Left ventricle myocardium inferior (tissue), 1 donor: ENCODE data around the gene PRDX5. TPM values are rescaled to one million over a fixed set of nuclear protein-coding genes. Genes with fewer than 3 reads are reported as not detected.

Experiments
- DNase-seq: peaks from one replicate; pipeline ENCODE4 v3.0.0-alpha.2; 2020
- H3K27ac ChIP-seq: fragments of 200-600 bp; replicated peaks from 2 replicates; pipeline ENCODE4 v1.8.0; 2021
- H3K27me3 ChIP-seq: fragments of 200-600 bp; 2 replicates; pipeline ENCODE4 v1.8.0; 2021; ENCODE audit warnings: low read depth
- H3K36me3 ChIP-seq: fragments of 200-600 bp; 2 replicates; pipeline ENCODE4 v1.8.0; 2021
- H3K4me1 ChIP-seq: fragments of 200-600 bp; 2 replicates; pipeline ENCODE4 v1.8.0; 2021
- H3K4me3 ChIP-seq: fragments of 200-600 bp; 2 replicates; pipeline ENCODE4 v1.8.0; 2021; ENCODE audit warnings: mild to moderate bottlenecking, moderate library complexity
- H3K9me3 ChIP-seq: fragments of 200-600 bp; replicated peaks from 2 replicates; pipeline ENCODE4 v1.8.0; 2021
- CTCF ChIP-seq: fragments of 200-600 bp; IDR thresholded peaks from 2 replicates; pipeline ENCODE4 v1.8.0; 2021; ENCODE audit warnings: antibody characterized with exemption, mild to moderate bottlenecking, borderline replicate concordance
- intact Hi-C: fragments of 100-400 bp; cut with micrococcal nuclease; formaldehyde crosslinking; loops from one replicate; pipeline ENCODE4 v1.11.0; 2022
- total RNA-seq: library from RNA; stranded (reverse); fragmentation: NEBNext Ultra II Directional; extraction: Animal tissue kit (Norgen Biotek cat#: 25700); gene quantifications from one replicate; pipeline ENCODE4 v1.2.1, GENCODE V29; 2021
- donor health status: DM: no; HTN: yes; CAD: no; lungs with severe emphysema.

The PRDX5 gene
- total RNA-seq, 1 donor from 2014 or later, result 321 TPM

DNA sequence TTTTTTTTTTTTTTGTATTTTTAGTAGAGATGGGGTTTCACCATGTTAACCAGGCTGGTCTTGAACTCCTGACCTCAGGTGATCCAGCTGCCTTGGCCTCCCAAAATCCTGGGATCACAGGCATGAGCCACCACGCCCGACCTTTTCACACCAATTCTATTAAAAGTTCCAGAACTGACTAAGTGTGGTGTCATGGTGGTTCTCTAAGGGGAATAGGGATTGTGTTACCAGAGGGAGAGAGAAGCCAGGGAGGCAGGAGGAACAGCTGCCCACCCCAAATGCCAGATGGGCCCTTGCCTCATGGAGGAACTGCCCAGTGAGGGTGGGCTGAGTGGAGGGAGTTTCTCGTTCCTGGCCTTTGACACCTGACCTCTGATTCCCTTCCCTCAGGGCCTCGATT lies 47.0 kb downstream of the PRDX5 start:
- DNase-seq, result no peak
- peaks cover 6% of the 10 kb centered on the region for H3K4me1 ChIP-seq
- intact Hi-C loops, result no loop called here
- H3K9me3 ChIP-seq, result no peaks in the 10 kb centered on the region
- no peak overlapping the region for H3K4me3 ChIP-seq
- no peak overlapping the region for H3K27ac ChIP-seq
- no peak for TF ChIP-seq CTCF
- H3K36me3 ChIP-seq, result peaks cover 91% of the 10 kb centered on the region
- no peaks in the 10 kb centered on the region for H3K27me3 ChIP-seq

DNA sequence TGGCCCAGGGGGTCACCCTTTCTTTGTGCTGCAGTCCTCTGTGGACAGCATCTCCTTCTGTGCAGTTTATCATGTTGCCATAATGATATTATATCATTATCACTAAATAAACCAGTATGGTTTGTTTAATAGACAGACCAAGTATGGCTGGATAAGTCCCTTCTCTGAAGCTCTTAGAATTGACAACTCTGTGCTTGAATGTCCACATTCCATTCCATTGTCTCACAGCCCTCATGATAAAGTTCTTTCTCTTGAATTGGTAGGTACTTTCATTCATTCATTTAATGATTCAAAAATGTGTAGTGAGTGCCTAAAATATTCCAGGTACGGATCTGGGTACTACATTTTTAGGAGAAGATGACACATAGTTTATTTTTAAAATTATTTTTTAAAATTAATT lies 48.8 kb downstream of the PRDX5 start:
- no peaks in the 10 kb centered on the region for H3K9me3 ChIP-seq
- no peak overlapping the region for H3K4me3 ChIP-seq
- H3K4me1 ChIP-seq, result peaks cover 6% of the 10 kb centered on the region
- peaks cover 92% of the 10 kb centered on the region for H3K36me3 ChIP-seq
- H3K27me3 ChIP-seq, result no peaks in the 10 kb centered on the region
- DNase-seq, result no peak
- TF ChIP-seq CTCF, result no peak
- no peak overlapping the region for H3K27ac ChIP-seq
- intact Hi-C loops, result no loop called here

DNA sequence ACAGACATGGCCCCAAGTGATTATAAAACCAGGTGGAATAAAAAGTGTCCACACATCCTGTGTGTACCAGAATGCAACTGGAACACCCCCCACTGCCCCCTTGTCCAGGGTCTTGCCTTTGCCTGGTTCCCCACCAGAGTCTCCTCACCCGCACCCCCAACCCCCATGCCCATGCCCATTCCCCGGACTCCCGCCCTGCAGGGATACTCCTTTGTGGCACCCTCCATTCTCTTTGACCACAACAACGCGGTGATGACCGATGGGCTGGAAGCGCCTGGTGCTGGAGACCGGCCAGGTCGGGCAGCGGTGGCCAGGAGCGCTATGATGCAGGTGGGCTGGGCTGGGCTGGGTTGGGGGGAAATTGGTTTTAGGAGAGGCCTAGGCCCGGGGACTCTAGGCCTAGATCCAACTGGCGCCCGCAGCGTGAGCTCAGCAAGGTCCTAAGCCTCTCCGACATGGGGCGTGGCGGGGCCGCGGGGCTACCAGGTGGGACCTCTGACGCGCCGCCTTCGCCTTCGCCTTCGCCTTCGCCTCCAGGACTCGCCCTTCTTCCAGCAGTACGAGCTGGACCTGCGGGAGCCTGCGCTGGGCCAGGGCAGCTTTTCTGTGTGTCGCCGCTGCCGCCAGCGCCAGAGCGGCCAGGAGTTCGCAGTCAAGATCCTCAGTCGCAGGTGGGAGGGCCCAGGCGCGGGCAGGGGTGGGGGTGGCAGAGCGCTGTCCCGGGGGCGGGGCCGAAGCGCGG lies 50.2 kb downstream of the PRDX5 start:
- no peak for TF ChIP-seq CTCF
- no peaks in the 10 kb centered on the region for H3K9me3 ChIP-seq
- peaks cover 6% of the 10 kb centered on the region for H3K4me1 ChIP-seq
- H3K27me3 ChIP-seq, result no peaks in the 10 kb centered on the region
- H3K4me3 ChIP-seq, result no peak overlapping the region
- no peak for DNase-seq
- peaks cover 79% of the 10 kb centered on the region for H3K36me3 ChIP-seq
- H3K27ac ChIP-seq, result no peak overlapping the region
- intact Hi-C loops, result no loop called here

GRCh38 chr11:64368673-64369074 lies 50.8 kb downstream of the PRDX5 start:
- Histone ChIP-seq H3K4me1 (peaks cover 6% of the 10 kb centered on the region), H3K27me3 (no peaks in the 10 kb centered on the region), H3K27ac (no peak overlapping the region), H3K4me3 (no peak overlapping the region), H3K36me3 (peaks cover 73% of the 10 kb centered on the region), H3K9me3 (no peaks in the 10 kb centered on the region)
- TF ChIP-seq CTCF, result no peak
- no peak for DNase-seq
- intact Hi-C loops, result no loop called here

DNA sequence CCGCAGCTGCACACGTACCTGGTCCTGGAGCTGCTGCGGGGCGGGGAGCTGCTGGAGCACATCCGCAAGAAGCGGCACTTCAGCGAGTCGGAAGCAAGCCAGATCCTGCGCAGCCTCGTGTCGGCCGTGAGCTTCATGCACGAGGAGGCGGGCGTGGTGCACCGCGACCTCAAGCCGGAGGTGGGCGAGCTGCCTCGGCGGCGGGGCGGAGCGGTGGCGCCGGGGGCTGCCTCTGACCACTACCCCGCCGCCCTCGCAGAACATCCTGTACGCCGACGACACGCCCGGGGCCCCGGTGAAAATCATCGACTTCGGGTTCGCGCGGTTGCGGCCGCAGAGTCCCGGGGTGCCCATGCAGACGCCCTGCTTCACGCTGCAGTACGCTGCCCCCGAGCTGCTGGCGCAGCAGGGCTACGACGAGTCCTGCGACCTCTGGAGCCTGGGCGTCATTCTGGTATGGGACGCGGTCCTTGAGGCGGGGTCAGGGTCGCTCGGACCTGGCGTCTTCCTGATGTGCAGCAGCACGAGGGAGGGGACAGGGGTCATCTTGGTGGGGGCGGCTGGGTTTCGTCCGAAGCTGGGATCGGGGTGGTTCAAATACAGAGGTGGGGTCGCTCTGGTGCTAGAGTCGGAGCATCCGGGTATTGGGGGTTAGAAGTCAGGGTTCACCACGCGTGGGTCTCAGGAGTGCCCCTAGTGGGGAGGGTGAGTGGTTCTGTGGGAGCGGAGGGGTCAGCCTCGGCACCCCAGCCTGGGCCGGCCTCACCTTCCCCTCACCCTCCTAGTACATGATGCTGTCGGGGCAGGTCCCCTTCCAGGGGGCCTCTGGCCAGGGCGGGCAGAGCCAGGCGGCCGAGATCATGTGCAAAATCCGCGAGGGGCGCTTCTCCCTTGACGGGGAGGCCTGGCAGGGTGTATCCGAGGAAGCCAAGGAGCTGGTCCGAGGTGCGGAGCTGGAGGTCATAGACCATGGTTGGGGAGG lies 51.8 kb downstream of the PRDX5 start:
- Histone ChIP-seq H3K36me3 (peaks cover 64% of the 10 kb centered on the region), H3K27me3 (no peaks in the 10 kb centered on the region), H3K27ac (no peak overlapping the region), H3K4me1 (peaks cover 6% of the 10 kb centered on the region), H3K4me3 (no peak overlapping the region), H3K9me3 (no peaks in the 10 kb centered on the region)
- no peak for TF ChIP-seq CTCF
- intact Hi-C loops, result no loop called here
- DNase-seq, result no peak
